ENCODE measurements around the gene TERC.

TERC gene

DNA sequence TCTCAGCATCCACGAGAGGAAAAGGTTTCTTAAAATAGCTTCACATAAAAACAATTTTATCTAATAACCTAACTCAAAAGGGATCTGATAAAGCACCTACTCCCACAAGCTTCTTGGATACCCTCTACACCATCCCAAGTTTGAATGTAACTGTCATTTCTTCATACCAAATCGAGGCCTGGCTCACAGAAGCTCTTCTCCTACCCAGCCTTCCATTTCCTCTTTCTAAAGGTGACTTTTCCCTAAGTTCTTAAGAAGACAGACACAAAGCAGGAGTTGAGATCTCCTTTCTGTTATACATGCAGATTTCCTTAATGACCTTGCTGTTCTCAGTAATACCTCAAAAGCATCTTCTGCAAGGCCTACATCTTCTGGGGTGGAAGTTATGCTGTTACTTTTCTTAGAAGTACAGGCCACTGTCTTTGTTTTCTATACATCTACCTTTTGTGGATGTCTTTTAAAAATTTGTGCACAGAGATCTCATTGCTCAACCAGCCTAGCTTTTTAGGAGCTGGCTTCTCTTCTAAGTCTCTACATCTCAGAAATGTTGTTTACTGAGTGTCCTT, 44.5 kb upstream of the TERC start:
- no peak overlapping the region for H3K27ac ChIP-seq
- TF ChIP-seq, protein P1, sequence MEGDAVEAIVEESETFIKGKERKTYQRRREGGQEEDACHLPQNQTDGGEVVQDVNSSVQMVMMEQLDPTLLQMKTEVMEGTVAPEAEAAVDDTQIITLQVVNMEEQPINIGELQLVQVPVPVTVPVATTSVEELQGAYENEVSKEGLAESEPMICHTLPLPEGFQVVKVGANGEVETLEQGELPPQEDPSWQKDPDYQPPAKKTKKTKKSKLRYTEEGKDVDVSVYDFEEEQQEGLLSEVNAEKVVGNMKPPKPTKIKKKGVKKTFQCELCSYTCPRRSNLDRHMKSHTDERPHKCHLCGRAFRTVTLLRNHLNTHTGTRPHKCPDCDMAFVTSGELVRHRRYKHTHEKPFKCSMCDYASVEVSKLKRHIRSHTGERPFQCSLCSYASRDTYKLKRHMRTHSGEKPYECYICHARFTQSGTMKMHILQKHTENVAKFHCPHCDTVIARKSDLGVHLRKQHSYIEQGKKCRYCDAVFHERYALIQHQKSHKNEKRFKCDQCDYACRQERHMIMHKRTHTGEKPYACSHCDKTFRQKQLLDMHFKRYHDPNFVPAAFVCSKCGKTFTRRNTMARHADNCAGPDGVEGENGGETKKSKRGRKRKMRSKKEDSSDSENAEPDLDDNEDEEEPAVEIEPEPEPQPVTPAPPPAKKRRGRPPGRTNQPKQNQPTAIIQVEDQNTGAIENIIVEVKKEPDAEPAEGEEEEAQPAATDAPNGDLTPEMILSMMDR (conservative IDR thresholded peaks at IDR 0.05; ENCODE audit: low read depth) = no peak
- DNase-seq (ENCODE audit: low spot score) = no peak
- POLR2A ChIA-PET (ENCODE audit: low non-redundant PET) = interaction anchor here (0.6 kb wide), 1 partner anchor 37 kb away, joined by 6 read pairs; no protein-coding TSS in a partner anchor
- CTCF ChIA-PET = no interaction called here

DNA sequence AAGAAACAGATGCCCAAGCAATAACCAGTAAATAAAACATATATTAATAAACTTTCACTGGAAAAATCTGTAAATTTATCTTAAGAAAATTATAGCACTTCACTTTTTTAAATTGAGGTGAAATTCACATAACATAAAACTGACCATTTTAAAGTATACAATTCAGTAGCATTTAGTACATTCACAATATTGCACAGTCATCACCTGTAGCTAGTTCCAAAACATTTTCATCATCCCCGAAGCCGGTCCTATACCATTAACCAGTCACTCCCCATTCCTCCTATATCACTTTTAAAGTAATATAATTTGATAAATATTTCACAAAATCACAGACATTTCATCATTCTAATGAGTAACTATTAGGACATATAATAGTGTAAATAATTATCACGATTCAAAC, 39.8 kb upstream of the TERC start:
- TF ChIP-seq, protein P1 (conservative IDR thresholded peaks at IDR 0.05; ENCODE audit: low read depth) = no peak
- CTCF ChIA-PET = no interaction called here
- DNase-seq (ENCODE audit: low spot score) = no peak
- POLR2A ChIA-PET (ENCODE audit: low non-redundant PET) = no interaction called here
- H3K27ac ChIP-seq = no peak overlapping the region

DNA sequence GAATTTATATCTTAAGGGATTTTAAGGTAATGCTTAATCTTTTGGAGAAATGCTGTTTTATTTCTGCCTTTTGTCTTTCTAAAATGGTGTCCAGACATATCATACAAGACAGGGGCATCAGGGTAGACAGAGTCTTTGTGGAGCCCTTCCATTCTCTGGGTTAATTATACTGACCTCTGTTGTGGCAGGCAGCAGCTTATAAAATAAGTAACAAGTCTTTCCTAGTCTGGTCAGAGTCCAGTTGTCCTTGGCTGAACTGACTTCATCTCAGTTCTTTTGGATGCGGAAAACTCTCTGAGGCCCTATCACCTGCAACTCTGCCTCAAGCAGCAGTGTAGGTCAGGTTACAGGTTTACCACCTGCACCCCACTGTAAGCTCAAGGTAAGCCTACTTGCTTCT, 27.5 kb upstream of the TERC start:
- CTCF ChIA-PET = no interaction called here
- TF ChIP-seq, protein P1 (conservative IDR thresholded peaks at IDR 0.05; ENCODE audit: low read depth) = no peak
- POLR2A ChIA-PET (ENCODE audit: low non-redundant PET) = interaction anchor here (0.6 kb wide), 1 partner anchor 15 kb away, joined by 3 read pairs; no protein-coding TSS in a partner anchor
- no peak overlapping the region for H3K27ac ChIP-seq
- no peak for DNase-seq (ENCODE audit: low spot score)

DNA sequence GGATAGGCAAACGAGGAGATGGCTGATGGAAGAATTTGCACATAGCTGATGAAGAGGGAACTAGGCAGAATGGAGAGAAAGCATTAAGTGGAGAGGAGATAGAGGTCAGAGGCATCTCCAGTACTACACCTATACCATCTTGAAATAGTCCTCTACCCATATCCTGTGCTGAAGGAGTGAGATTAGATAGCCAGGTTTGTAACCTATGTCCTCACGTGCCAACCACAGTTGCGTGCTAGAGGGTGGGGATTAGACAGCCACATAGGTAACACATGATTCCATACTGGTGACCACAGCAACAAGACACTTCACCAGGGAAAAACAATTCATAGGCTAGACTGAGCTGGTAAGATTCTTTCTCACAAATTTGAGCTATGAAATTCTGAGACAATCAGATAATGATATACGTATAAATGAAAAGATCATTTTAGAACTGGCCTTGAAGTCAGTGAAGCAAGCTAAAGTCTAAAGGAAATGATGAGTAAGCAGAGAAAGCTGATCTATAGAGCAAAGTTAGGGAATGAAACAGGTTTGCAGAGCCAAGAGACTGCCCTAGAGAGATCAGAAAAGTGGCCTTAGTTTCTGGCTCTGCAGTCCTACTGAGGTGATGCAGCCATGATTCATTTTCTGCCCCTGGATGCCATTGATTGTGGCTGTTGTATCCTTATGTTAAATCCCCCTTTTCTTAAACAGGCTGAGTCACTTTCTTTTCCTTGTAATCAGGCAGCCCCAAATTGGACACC, 26.0 kb upstream of the TERC start:
- TF ChIP-seq, protein P1 (conservative IDR thresholded peaks at IDR 0.05; ENCODE audit: low read depth) = no peak
- POLR2A ChIA-PET (ENCODE audit: low non-redundant PET) = no interaction called here
- no peak overlapping the region for H3K27ac ChIP-seq
- CTCF ChIA-PET = interaction anchor here (0.6 kb wide), 1 partner anchor 89 kb away, joined by 3 read pairs; no protein-coding TSS in a partner anchor
- no peak for DNase-seq (ENCODE audit: low spot score)

DNA sequence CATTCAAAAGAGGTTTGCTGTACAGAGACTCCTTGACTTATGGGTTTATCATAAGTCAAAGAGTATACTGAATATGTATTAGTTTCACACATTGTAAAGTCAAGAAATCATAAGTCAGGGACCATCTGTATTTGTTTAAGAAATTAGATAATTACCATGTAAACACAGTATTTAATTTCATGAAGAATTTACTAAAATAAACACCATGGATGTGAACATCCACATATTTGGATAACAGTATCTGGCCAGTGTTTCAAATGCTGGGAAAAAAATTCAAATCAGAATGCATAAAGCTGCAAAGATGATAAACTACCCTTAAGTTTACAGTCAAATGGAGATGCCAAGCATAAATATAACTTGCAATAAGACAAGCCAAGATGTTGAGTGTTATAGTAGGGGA, 25.4 kb upstream of the TERC start:
- DNase-seq (ENCODE audit: low spot score) = no peak
- POLR2A ChIA-PET (ENCODE audit: low non-redundant PET) = no interaction called here
- CTCF ChIA-PET = no interaction called here
- TF ChIP-seq, protein P1 (conservative IDR thresholded peaks at IDR 0.05; ENCODE audit: low read depth) = no peak
- H3K27ac ChIP-seq = no peak overlapping the region

DNA sequence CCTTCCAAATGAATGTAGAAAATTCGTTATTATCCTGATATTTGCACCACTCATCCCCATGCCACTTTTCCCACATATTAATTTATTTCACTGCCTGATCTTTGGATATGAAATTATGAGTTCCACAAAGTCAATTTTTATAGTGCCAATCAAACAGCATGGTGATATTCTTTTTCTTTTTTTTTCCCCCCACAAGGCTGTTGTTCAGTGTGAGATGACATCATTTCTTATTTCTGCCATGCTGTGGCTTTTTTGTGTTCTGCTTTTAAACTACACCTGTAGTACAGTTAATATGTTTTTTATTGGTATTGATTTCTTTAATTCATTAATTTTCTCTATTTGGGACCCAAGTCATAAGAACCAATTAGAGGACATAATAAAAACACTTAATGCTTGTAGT, 22.9 kb upstream of the TERC start:
- POLR2A ChIA-PET (ENCODE audit: low non-redundant PET) = no interaction called here
- no peak for DNase-seq (ENCODE audit: low spot score)
- no peak overlapping the region for H3K27ac ChIP-seq
- TF ChIP-seq, protein P1 (conservative IDR thresholded peaks at IDR 0.05; ENCODE audit: low read depth) = no peak
- CTCF ChIA-PET = no interaction called here
